ENCODE data around the gene NCOA6. TPM values are rescaled to one million over a fixed set of nuclear protein-coding genes. Genes with fewer than 3 reads are reported as not detected.

The NCOA6 gene
- total RNA-seq, 1 donor from 2014 or later = 45.6 TPM

- Mint-ChIP-seq H3K4me1 (ENCODE audit: low read depth, unreplicated experiment) (peaks cover 22% of the 10 kb centered on the region), H3K27ac (ENCODE audit: unreplicated experiment) (no peak overlapping the region), H3K36me3 (ENCODE audit: unreplicated experiment) (no peaks in the 10 kb centered on the region), H3K4me3 (ENCODE audit: unreplicated experiment) (peak overlapping the region; percentile 2), H3K9me3 (ENCODE audit: unreplicated experiment) (peaks cover 17% of the 10 kb centered on the region), H3K27me3 (ENCODE audit: unreplicated experiment) (peaks cover 4% of the 10 kb centered on the region)
- TF ChIP-seq CTCF (IDR thresholded peaks at IDR 0.05; ENCODE audit: partially characterized antibody, unreplicated experiment) = no peak
- no peak for DNase-seq
These were observed 113.5 kb downstream of the NCOA6 start for GRCh38 chr20:34711813-34712430.

GRCh38 chr20:34710861-34711574, 114.4 kb downstream of the NCOA6 start:
- DNase-seq = no peak
- Mint-ChIP-seq H3K4me3 (ENCODE audit: unreplicated experiment) (peak overlapping the region; percentile 89), H3K4me1 (ENCODE audit: low read depth, unreplicated experiment) (peaks cover 31% of the 10 kb centered on the region), H3K27ac (ENCODE audit: unreplicated experiment) (peak overlapping the region; percentile 79), H3K27me3 (ENCODE audit: unreplicated experiment) (peaks cover 10% of the 10 kb centered on the region), H3K9me3 (ENCODE audit: unreplicated experiment) (peaks cover 17% of the 10 kb centered on the region), H3K36me3 (ENCODE audit: unreplicated experiment) (peaks cover 5% of the 10 kb centered on the region)
- no peak for TF ChIP-seq CTCF (IDR thresholded peaks at IDR 0.05; ENCODE audit: partially characterized antibody, unreplicated experiment)

- H3K4me1 Mint-ChIP-seq (ENCODE audit: low read depth, unreplicated experiment) = peaks cover 31% of the 10 kb centered on the region
- H3K27ac Mint-ChIP-seq (ENCODE audit: unreplicated experiment) = peak overlapping the region; percentile 79
- H3K27me3 Mint-ChIP-seq (ENCODE audit: unreplicated experiment) = peaks cover 11% of the 10 kb centered on the region
- peaks cover 5% of the 10 kb centered on the region for H3K36me3 Mint-ChIP-seq (ENCODE audit: unreplicated experiment)
- DNase-seq = no peak
- peaks cover 19% of the 10 kb centered on the region for H3K9me3 Mint-ChIP-seq (ENCODE audit: unreplicated experiment)
- no peak for TF ChIP-seq CTCF (IDR thresholded peaks at IDR 0.05; ENCODE audit: partially characterized antibody, unreplicated experiment)
- peak overlapping the region; percentile 89 for H3K4me3 Mint-ChIP-seq (ENCODE audit: unreplicated experiment)
These were observed 114.9 kb downstream of the NCOA6 start for GRCh38 chr20:34710568-34710839.

- H3K9me3 Mint-ChIP-seq (ENCODE audit: unreplicated experiment) = peaks cover 23% of the 10 kb centered on the region
- peak; percentile 58 for DNase-seq
- TF ChIP-seq CTCF (IDR thresholded peaks at IDR 0.05; ENCODE audit: partially characterized antibody, unreplicated experiment) = no peak
- peaks cover 15% of the 10 kb centered on the region for H3K27me3 Mint-ChIP-seq (ENCODE audit: unreplicated experiment)
- H3K4me1 Mint-ChIP-seq (ENCODE audit: low read depth, unreplicated experiment) = peaks cover 31% of the 10 kb centered on the region
- peak overlapping the region; percentile 91 for H3K27ac Mint-ChIP-seq (ENCODE audit: unreplicated experiment)
- H3K36me3 Mint-ChIP-seq (ENCODE audit: unreplicated experiment) = peaks cover 5% of the 10 kb centered on the region
- H3K4me3 Mint-ChIP-seq (ENCODE audit: unreplicated experiment) = peak overlapping the region; percentile 89
These were observed 115.5 kb downstream of the NCOA6 start for GRCh38 chr20:34709831-34710567.
